Hippocampal formation (tissue), 2 donors: ENCODE measurements around the gene CR1L.
A peak's percentile ranks its signal among the peaks of the same experiment; 100 is the strongest.
"Not testable (repeated sequence)": the region's sequence is repeated elsewhere in the genome, so short reads cannot be mapped to it uniquely, and the experiment has no call there.

Source experiments
- DNase-seq, 2 donors: peaks; one replicate each; lab custom pipeline; 2025; lab: John Stamatoyannopoulos, UW

The CR1L gene

DNA sequence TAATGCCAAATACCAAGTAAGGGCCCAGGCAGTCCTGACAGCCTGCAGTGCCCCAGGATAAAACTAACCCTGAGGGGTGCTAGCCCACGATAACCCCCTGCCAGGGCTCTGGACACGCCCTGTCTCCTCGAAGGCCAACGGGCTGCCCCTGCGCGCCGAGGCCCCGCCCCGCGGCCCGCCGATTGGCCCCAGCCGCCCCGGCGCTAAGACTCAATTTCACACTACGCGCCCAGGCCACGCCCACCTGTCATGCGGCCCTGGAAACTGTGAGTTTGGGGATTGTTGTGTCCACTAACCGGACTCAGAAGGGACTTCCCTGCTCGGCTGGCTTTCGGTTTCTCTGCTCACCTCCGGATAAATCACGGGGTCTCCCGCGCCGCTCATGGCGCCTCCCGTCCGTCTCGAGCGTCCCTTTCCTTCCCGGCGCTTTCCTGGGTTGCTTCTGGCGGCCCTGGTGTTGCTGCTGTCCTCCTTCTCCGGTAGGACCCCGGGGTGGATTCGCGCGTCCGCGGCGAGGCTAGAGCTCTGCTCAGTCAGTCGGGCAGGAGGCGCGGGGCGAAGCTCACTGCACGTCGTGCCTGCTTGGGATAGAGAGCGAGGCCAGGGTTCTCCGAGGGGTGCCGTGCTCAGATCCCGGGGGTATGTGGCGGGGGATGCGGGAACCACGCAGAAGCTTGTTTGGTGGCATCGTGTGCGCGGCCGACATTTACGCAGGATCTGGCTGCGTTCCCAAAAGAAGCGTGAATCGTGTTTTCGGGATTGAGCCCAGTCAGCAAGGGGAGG lies at the start of gene CR1L:
Gene CR1L (plus strand): TSS at position 282 of the 783 bp plus-strand sequence. CDS start 101 bp downstream, at position 383.
- DNase-seq: peak; percentile 55 to 71

DNA sequence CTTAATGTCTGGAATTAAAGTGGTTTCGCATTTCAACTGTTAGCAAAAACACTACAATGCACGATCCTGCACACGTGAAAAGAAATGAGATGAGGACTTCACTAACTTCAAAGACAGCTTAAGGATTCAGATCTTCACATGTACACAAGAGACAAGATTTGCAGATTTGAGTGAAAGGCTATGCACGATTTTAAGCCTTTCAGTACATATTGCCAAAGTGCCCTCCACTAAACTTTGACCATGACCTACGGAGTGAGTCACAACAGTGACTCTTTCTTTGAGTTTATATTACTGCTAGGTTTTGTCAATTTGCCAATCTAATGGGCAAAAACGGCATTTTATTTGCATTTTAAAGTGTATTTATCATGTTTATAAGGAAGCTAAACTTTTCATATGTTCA lies 41.2 kb upstream of the CR1L start:
- DNase-seq: no peak

DNA sequence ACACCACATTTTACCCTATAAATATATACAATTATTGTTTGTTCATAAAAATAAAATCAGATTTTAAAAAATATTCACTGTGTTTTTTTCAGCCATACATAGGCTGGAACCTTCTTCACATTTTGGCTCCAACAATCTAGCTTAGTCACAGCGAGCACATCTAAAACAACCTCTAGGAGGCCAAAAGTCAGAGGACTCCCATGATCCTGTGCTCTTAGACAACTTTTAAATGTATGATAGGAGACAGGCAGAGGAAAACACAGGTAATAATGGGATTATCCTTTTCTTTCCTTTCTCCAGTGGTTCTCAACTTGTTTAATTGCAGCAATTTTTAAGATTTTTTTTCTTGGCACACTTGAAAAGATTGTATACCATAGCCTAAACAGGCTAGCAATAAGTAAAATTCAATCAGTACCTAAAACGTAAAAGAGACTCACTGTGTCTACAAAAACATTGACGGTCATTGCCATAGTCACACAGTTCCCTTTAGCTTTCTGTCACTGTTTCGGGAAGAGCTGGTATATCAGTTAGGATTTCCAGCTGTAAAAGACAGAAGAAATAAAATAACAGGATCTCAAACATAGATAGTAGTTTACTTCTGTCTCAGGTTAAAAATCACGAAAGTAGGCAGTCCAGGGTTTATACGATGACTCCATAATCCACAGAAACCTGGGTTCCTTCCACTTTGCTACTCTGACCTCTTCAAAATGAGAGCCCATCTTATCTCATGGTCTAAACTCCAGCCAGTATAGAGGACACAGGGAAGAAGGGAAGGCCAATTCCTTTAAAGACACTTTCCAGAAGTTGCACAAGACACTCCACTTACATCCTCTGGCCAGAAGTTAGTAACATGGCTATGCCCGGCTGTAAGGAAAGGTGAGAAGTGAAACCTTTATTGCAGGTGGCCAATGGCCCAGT lies 39.2 kb upstream of the CR1L start:
- DNase-seq: no peak

DNA sequence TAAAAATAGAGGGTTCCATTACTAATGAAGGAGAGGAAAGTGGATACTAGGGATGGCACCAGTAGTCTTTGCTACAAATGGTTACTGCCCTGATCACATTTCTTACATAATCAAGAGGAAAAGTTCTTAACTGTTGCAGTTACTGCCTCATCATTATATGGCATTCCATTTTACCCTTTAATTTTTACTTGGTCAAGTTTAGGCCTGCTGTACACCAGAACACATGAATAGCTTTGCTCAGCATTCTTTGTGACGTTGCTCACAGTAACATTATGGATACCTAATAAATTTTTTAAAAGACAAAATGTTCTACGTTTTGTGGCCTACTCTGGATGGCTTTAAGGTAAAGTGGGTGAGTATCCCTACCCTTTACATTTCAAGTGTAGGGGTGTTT lies 38.6 kb upstream of the CR1L start:
- DNase-seq: no peak

DNA sequence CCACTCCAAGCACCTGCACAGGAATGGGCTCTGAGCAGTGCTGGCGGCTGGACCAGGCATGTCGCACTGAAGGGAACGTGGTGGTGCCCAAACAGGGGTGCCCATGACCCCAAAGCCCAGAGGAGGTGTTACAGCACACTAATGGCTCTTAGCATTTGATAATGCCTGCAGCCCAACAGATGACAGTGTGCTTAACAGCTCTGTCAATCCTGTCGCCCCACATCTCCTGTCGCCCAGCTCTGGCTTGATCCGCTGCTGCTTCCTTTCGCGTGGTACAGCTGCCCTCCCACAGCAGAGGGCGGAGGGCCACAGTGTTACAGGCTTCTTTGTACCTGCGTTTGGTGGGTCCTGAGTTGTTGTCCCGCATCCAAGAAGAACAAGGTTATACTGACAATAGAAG lies 32.2 kb upstream of the CR1L start:
- DNase-seq: no peak

DNA sequence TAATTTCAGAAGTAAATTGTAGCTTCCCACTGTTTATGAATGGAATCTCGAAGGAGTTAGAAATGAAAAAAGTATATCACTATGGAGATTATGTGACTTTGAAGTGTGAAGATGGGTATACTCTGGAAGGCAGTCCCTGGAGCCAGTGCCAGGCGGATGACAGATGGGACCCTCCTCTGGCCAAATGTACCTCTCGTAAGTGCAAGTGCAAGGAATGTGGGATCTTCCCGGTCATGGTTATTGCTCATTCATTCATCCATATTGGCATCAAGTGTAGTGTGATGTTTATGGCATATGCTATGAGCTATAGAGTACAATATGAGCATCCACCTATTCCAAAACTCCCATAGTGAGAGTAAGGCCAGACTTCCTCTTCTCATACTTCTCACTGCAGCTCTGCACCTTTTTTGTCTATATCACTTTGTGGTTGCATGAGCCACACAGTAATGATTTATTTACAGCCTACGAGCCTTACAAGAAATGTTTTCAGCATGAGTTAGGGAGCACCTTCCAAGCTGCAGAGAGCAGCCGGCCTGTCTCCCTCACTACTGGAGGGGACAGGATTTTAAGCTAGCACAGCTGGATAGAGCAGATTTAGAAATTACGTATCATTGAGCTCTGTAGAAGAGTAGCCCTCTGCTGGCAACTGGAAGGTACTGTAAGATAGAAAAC lies 24.9 kb upstream of the CR1L start:
- peak; percentile 25 to 85 for DNase-seq

DNA sequence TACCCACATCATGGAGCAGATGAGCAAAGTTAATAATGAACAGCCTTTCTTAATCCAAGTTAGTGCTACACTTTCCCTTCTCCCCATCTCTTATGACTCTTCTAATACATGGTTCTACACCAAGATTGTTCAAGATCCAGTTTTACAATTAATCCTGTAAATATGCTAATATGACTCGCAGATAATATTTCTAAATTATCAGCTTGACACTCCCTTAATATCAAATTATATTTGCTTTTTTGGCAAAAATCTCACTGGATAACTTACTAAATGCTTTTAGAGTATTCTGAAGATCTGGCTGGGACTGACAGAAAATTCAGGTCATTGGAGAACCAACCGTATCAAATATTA lies 24.4 kb upstream of the CR1L start:
- DNase-seq: no peak

DNA sequence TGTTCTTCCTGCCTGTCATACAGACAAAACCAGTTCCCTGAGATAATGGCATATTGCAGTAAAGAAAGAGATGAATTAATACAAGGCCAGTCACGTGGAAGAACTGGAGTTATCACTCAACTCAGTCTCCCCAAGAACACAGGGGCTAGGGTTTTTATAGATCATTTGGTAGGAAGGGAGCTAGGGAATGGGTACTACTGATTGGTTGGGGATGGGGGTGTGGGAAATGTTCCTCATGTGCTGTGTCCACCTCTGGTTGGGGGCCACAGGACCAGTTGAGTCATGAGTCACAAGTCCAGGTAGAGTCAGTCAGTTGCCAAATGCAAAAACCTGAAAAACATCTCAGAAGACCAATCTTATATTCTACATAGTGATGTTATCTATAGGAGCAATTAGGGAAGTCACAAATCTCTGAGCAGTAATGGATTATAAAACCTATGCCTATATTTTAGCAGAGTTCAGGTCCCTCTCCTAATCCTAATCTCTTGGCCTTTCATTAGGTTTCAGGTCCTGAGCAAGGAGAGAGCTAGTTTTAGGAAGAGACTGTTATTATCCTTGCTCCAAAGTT lies 19.3 kb upstream of the CR1L start:
- not testable (repeated sequence) for DNase-seq

DNA sequence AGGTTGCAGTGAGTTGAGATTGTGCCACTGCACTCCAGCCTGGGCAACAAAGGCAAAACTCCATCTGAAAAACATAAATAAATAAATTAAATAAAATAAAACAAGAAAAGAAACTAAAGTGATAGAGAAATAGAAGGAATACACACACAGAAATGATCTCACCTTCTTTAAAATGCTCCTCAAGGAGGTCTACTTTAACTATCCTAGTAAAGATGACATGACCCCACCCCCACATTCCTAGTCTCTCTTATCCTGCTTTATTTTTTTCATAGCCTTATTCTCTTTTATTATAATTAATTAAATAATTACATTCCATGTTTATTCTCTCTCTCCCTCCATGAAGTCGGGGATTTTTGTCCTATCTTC lies 18.0 kb upstream of the CR1L start:
- no peak for DNase-seq

DNA sequence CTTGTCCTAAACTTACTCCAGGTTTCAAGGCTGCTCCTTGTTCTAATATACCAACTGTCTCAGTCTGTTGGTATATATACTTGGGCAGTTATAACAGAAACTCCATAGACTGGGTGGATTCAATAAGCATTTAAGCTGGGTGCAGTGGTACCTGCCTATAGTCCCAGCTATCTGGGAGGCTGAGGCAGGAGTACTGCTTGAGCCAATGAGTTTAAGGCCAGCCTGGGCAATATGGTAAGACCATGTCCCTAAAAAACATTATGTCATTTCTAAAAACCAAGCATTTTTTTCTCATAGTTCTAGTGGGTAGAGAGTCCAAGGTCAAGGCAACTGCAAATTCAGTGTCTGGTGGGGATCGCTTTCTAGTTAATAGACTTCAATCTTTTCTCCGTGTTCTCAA lies 17.4 kb upstream of the CR1L start:
- no peak for DNase-seq

DNA sequence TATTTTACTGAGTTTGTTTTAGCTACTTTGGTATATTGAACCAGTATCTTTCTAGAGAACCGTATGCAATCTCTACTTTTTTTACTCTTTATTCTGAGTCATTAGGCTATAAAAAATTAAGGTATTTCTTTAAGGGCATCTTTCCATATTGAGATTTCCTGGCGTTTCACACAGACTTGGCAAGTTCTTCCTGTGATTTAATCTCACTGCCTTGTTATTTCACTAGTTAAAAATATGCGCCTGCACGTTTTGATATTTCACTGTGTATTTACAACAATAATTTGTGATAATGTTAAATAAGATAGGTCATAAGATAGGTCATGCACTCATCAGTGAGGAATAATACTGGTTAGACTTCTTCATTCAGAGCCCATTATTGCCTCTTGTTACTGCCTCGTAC lies 16.2 kb upstream of the CR1L start:
- no peak for DNase-seq

DNA sequence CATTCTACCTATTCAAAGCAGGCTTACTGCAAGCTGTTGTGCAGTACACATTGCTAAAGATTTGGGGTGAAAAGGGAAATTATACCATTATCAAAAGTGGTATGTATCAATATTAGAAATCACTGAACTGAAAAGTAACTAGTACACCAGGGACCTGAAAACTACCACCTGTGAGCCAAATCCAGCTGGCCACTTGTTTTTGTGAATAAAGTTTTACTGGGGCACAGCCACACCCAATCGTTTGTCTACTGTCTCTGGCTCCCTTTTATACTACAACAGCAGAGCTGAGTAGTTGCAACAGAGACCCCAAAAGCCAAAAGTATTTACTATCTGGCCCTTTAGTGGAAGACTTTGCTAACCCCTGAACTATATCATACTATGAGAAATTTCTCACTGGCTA lies 13.8 kb upstream of the CR1L start:
- no peak for DNase-seq

DNA sequence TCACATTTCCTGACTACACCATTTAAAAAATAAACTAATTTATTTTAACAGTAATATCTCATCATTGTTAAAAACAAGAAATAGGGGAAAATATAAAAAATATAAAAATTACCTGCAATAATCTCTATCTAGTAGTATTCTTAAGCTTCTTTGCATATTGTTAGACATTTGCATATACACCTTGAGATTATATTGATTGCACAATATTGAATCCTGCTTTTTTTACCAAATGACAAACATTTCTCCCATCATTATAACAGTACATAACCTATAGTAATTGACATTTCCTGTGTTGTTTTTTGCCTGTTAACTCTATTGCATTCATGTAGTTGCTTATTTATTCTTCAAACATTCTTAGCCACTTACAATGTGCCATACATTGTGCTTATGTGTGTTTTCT lies 11.7 kb upstream of the CR1L start:
- DNase-seq: no peak

DNA sequence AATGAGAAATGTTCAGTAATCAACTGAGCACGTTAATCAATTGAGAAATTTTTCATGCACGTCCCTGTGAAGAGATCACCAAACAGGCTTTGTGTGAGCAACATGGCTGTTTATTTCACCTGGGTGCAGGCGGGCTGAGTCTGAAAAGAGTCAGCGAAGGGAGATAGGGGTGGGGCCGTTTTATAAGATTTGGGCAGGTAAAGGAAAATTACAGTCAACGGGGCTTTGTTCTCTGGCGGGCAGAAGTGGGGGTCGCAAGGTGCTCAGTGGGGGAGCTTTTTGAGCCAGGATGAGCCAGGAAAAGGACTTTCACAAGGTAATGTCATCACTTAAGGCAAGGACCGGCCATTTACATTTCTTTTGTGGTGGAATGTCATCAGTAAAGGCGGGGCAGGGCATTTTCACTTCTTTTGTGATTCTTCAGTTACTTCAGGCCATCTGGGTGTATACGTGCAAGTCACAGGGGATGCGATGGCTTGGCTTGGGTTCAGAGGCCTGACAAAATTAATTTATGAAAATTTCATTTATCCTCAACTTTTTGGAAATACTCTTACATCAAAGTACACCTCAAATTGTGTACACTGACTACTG lies 11.1 kb upstream of the CR1L start:
- not testable (repeated sequence) for DNase-seq

DNA sequence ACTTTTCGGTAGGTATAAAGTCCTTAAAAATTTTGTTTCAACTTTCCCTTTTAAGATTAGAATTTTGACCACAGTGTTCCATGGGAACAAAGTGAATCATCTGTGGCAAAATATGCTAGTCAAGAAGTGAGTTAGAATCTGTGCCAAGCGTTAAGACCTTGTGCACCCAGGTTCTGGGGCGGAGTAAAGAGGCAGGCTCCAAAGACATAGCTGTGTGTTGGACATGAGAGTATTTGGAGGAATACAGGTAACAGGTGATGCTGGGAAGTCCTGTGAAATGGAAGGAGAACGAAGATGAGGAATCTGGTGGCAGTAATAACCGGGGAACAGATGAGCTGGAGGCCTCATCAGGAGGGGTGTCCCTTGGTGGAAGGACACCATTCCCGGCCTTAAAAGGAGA lies 10.6 kb upstream of the CR1L start:
- DNase-seq: not testable (repeated sequence)

DNA sequence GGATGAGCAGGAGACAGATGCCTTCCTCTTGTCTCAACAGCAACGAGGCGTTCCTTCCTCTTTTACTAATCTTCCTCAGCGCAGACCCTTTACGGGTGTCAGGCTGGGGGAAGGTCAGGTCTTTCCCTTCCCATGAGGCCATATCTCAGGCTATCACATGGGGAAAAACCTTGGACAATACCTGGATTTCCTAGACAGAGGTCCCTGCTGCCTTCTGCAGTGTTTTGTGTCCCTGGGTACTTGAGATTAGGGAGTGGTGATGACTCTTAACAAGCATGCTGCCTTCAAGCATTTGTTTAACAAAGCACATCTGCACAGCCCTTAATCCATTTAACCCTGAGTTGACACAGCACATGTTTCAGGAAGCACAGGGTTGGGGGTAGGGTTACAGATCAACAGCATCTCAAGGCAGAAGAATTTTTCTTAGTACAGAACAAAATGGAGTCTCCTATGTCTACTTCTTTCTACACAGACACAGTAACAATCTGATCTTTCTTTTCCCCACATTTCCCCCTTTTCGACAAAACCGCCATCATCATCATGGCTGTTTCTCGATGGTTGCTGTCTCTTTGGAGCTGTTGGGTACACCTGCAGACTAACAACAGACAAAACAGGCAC lies 9.3 kb upstream of the CR1L start:
- not testable (repeated sequence) for DNase-seq

DNA sequence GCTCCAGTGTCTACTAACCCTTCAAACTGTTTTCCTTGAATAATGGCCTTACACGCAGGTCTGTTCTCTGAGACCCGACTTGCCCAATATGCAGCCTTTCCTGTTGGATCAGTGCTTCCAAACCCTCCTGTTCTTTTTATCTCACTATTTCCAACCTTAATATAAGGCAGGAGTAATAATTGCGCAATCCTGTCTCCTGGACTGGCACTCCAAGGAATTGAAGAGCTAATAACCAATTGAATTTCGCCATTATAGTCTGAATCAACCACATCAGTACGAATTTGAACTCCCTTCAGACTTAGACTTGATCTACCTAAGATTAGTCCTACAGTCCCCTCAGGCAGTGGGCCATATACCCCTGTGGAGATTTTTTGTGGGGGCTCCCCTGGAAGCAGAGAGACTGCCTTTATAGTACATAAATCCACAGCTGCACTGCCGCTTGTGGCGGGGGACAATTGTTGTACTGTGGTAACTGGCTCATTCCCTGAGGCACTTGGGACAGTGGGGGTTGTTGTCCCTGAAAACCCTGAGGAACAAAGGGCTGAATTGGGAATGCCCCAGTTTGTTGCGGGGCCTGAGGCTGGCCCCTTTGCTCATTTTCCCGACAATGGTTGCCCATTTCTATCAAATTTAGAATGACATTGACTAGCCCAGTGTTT lies 6.3 kb upstream of the CR1L start:
- peak in 1 of 2 donors; percentile 34 for DNase-seq

DNA sequence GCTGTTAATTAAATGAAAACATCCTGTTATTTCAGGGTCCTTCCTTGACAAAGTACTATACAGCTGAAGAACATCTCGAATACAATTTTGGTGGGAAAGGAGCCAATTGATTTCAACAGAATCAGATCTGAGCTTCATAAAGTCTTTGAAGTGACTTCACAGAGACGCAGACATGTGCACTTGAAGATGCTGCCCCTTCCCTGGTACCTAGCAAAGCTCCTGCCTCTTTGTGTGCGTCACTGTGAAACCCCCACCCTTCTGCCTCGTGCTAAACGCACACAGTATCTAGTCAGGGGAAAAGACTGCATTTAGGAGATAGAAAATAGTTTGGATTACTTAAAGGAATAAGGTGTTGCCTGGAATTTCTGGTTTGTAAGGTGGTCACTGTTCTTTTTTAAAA lies 5.6 kb upstream of the CR1L start:
- not testable (repeated sequence) for DNase-seq

DNA sequence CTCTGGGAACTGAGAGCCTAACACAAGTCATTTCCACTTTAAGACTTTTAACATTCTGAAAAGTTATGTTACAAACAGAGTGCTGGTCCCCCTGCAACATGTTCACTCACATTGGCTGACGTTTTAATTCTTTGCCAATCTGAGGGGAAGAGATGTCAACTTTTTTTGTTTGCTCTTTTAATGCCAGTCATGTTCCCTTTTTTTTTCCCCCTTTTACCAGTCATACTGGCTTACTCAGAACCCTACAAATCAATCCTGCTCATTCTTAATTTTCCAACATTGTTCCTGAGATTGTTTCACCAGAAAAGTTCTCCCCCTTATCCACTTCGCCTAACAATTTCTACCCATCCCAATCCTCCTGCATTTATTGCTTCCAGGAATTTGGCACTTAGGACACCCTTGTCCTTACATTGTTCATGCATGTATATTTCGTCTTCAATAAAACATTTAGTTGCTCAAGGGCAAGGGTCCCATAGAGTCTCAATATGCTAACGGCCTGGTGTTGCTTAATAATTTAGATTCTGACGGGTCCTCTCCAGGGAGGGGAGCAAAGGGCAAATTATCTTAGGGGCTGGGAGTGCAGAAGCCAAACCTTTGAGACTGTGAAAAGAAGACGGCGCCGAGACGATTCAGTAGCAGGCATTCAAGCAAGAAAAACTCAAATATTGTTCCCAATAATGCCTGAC lies 624 bp upstream of the CR1L start:
- DNase-seq: no peak

DNA sequence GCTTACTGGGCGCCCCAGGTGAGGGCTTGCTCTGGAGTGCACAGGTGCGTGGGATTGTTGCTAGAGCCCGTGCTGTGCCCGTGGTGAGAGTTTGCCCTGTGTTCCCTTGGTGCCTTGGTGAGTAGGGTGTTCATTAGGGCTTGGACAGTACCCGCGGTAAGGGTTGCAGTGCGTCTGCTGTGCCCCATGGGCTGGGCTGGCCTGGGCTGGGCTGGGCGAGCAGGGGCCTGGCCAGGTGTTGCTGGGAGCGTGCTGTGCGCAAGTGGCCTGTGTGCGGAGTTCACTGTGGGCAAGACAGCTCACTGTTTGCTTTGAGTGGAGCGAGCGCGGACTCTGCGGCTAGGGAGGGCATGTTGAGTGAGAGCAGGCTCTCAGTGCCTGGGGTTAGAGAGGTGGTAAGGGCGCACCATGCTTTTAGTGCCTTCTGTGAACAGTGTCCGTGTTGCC lies 725 bp downstream of the CR1L start:
- DNase-seq: no peak
